ENCODE results near the gene MAPKAP1.

- TF ChIP-seq CTCF (IDR thresholded peaks at IDR 0.05) (no peak), POLR2A (IDR thresholded peaks at IDR 0.05) (no peak), POLR2AphosphoS5 (IDR thresholded peaks at IDR 0.05) (no peak)
These were observed 48.3 kb upstream of the MAPKAP1 start for GRCh38 chr9:125755340-125755739.
